Spleen (tissue), 7 donors: ENCODE data around the gene FIGNL1.

Experiments used
- CTCF ChIP-seq, 11 experiments: fragments of 200-600 bp in 7 of 11; fragments of 450-650 bp in 4 of 11; sonication (generic) in 4 of 11; IDR thresholded peaks in 8 of 11; conservative IDR thresholded peaks in 3 of 11; 1 replicate in 7 of 11; 2 replicates in 4 of 11; pipeline versions ENCODE4 v1.4.0 to v1.8.0; 2016 to 2021; ENCODE audit warnings: antibody characterized with exemption in 11 of 11, inconsistent platforms in 4 of 11, mild to moderate bottlenecking in 1 of 11
- POLR2A ChIP-seq, 3 donors: fragments of 450-650 bp; IDR thresholded peaks; one replicate each; pipeline ENCODE4 v1.5.1; 2017; ENCODE audit warnings: antibody characterized with exemption in 3 of 3, mild to moderate bottlenecking in 1 of 3
- donor health status: DM: no; HTN: no; CAD: no; lungs with moderate emphysema.
- donor health status: DM: no; HTN: no; CAD: no.
- donor health status: DM: no; HTN: no; CAD: no.

DNA sequence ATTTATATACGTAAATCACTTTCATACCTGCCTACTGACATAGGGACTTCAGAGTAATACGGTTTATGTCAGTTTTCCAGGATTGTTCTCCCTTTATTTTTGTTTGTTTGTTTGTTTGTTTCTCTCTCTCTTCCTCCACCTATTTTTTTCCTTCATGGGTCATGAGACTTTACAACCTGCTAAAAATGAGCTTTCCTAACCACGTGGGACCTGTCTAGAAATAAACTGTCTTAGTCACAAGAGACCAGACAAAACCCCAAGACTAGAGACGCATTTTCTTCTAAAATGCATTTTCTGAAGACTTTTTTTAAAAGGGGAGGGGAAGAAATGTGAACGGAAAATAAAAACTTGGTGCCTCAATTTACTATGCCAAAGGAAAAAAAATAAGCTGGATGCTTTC is 41.1 kb upstream of the FIGNL1 start:
- TF ChIP-seq POLR2A (IDR thresholded peaks at IDR 0.05), result no peak
- no peak for TF ChIP-seq CTCF (IDR thresholded peaks at IDR 0.05 in 8 of 11, conservative IDR thresholded peaks at IDR 0.05 in 3 of 11)
